Stimulated activated CD4-positive, alpha-beta T cell treated with anti-CD3 and anti-CD28 coated beads, Interleukin-12 subunit alpha, Interleukin-12 subunit beta, amount 100 ng/mL, for 48 hours (primary cell): ENCODE data around the gene TSPAN1.
"Not testable (repeated sequence)": the region's sequence is repeated elsewhere in the genome, so short reads cannot be mapped to it uniquely, and the experiment has no call there.

ENCODE experiments used
- DNase-seq, 3 donors: peaks; one replicate each; pipeline ENCODE4 v3.0.0-alpha.2; 2020; ENCODE audit warnings: low read depth in 2 of 3, low spot score in 1 of 3

Gene TSPAN1

GRCh38 chr1:46215504-46215903 lies 40.6 kb downstream of the TSPAN1 start:
- no peak for DNase-seq

- DNase-seq: no peak
Observed at GRCh38 chr1:46218443-46218842, 43.6 kb downstream of the TSPAN1 start.

GRCh38 chr1:46219551-46220520 lies 44.9 kb downstream of the TSPAN1 start:
- no peak for DNase-seq

- DNase-seq: no peak
Observed at GRCh38 chr1:46220808-46221207, 45.9 kb downstream of the TSPAN1 start.

- no peak for DNase-seq
Observed at GRCh38 chr1:46221749-46222148, 46.9 kb downstream of the TSPAN1 start.

- DNase-seq: not testable (repeated sequence)
Observed at GRCh38 chr1:46223055-46223454, 48.2 kb downstream of the TSPAN1 start.

GRCh38 chr1:46223472-46223943 lies 48.6 kb downstream of the TSPAN1 start:
- peak; percentile 43 to 51 (median 50) for DNase-seq

GRCh38 chr1:46224966-46225365 lies 50.1 kb downstream of the TSPAN1 start:
- no peak for DNase-seq

GRCh38 chr1:46231231-46231630 lies 56.3 kb downstream of the TSPAN1 start:
- DNase-seq: not testable (repeated sequence)
